SK-N-SH (cell line): ENCODE measurements around the gene CPLANE2.

Source experiments
- FOSL2 ChIP-seq: IDR thresholded peaks from 2 replicates; pipeline ENCODE4 v1.4.0; 2012; ENCODE audit warnings: low read depth, mild to moderate bottlenecking, moderate library complexity, borderline replicate concordance
- GABPA ChIP-seq: IDR thresholded peaks from 2 replicates; pipeline ENCODE4 v1.4.0; 2012; ENCODE audit warnings: low read depth, mild to moderate bottlenecking
- MXI1 ChIP-seq: IDR thresholded peaks from 2 replicates; pipeline ENCODE4 v1.6.1; 2012; ENCODE audit warnings: mild to moderate bottlenecking, low read depth, low read length, improper control_type of control experiment
- POLR2AphosphoS5 ChIP-seq: IDR thresholded peaks from 2 replicates; pipeline ENCODE4 v1.6.1; 2012; ENCODE audit warnings: low read depth, low read length
- TEAD4 ChIP-seq: IDR thresholded peaks from 2 replicates; pipeline ENCODE4 v1.4.0; 2012; ENCODE audit warnings: mild to moderate bottlenecking, borderline replicate concordance; ENCODE audit not compliant: insufficient read depth

GRCh38 chr1:16198444-16199156, 38.4 kb downstream of the CPLANE2 start:
- TF ChIP-seq TEAD4 (no peak), GABPA (no peak), FOSL2 (no peak), MXI1 (no peak), POLR2AphosphoS5 (no peak)
